Heart left ventricle (tissue), 13 donors: ENCODE data around the gene ADSS1.

ENCODE experiments used
- CTCF ChIP-seq, 12 donors: fragments of 200-600 bp; sonication (generic) in 4 of 12; IDR thresholded peaks; one replicate each; pipeline versions ENCODE4 v1.5.0 to v1.8.0; 2018 to 2022; ENCODE audit warnings: antibody characterized with exemption in 12 of 12, mild to moderate bottlenecking in 5 of 12
- POLR2A ChIP-seq, 2 donors: fragments of 450-650 bp; IDR thresholded peaks; one replicate each; pipeline ENCODE4 v1.6.1; 2017; ENCODE audit warnings: antibody characterized with exemption in 2 of 2, mild to moderate bottlenecking in 2 of 2, moderate library complexity in 2 of 2
- donor health status: ischemic (EF 13 %, LVEDD 7.1; RV severe dilation, severe dysfunction).
- donor health status: DM: no; HTN: yes; CAD: no.
- donor health status: DM: no; HTN: no; CAD: no.
- donor health status: ischemic (EF 25% LVEDD 6.9; RV normal size, moderate dysfunction).
- donor health status: ischemic (EF 25% LVEDD 5.7; RV mildly dilated, moderate dysfunction).
- donor health status: ischemic (EF 35%, LVEDD 5.7; RV mildly dilated, moderate dysfunction).
- donor health status: nonischemic (EF 11% LVEDD 7.7; RV severe dilation, severe dysfunction).
- donor health status: DM: yes; HTN: yes; CAD: no.
- donor health status: PGD.
- donor health status: ischemic (EF 29% LVEDD 5.4; RV normal size, mild dysfunction).
- donor health status: nonischemic (EF 23%, LVEDD 6.1; RV moderate dilation, normal function).

GRCh38 chr14:104757238-104757585, 33.2 kb downstream of the ADSS1 start:
- no peak for TF ChIP-seq CTCF (IDR thresholded peaks at IDR 0.05)
- no peak for TF ChIP-seq POLR2A (IDR thresholded peaks at IDR 0.05)
